HT-29 (cell line): ENCODE measurements around the gene TMEM164. TPM values are rescaled to one million over a fixed set of nuclear protein-coding genes. Genes with fewer than 3 reads are reported as not detected.

Experiments
- DNase-seq: peaks from one replicate; pipeline ENCODE4 v3.0.0-alpha.2; 2015; ENCODE audit warnings: low spot score
- total RNA-seq: library from RNA; depleted of rRNA; stranded (reverse); fragments of >200 nt; shearing (Covaris generic); gene quantifications from 2 replicates; pipeline ENCODE4 v1.2.3, GENCODE V29; 2014

Gene TMEM164
- total RNA-seq, 1 experiment from 2014 or later = 24.7 TPM

GRCh38 chrX:110036162-110037033, 33.5 kb downstream of the TMEM164 start:
- no peak for DNase-seq

GRCh38 chrX:110037178-110037577, 34.3 kb downstream of the TMEM164 start:
- DNase-seq = no peak

GRCh38 chrX:110038900-110039299, 36.0 kb downstream of the TMEM164 start:
- no peak for DNase-seq

- no peak for DNase-seq
Measured at GRCh38 chrX:110041980-110042379, 39.1 kb downstream of the TMEM164 start.

GRCh38 chrX:110042496-110042895, 39.6 kb downstream of the TMEM164 start:
- DNase-seq = no peak

- DNase-seq = no peak
Measured at GRCh38 chrX:110043506-110043905, 40.6 kb downstream of the TMEM164 start.

- no peak for DNase-seq
Measured at GRCh38 chrX:110044346-110045249, 41.7 kb downstream of the TMEM164 start.

GRCh38 chrX:110045421-110045820, 42.5 kb downstream of the TMEM164 start:
- no peak for DNase-seq

- DNase-seq = no peak
Measured at GRCh38 chrX:110046001-110046400, 43.1 kb downstream of the TMEM164 start.

- no peak for DNase-seq
Measured at GRCh38 chrX:110046971-110047370, 44.1 kb downstream of the TMEM164 start.

- DNase-seq = no peak
Measured at GRCh38 chrX:110049096-110049495, 46.2 kb downstream of the TMEM164 start.

GRCh38 chrX:110050386-110050785, 47.5 kb downstream of the TMEM164 start:
- no peak for DNase-seq

GRCh38 chrX:110050901-110051300, 48.0 kb downstream of the TMEM164 start:
- no peak for DNase-seq

GRCh38 chrX:110051559-110051958, 48.6 kb downstream of the TMEM164 start:
- DNase-seq = no peak

GRCh38 chrX:110052303-110052702, 49.4 kb downstream of the TMEM164 start:
- no peak for DNase-seq

GRCh38 chrX:110053453-110053852, 50.5 kb downstream of the TMEM164 start:
- no peak for DNase-seq

GRCh38 chrX:110055616-110056015, 52.7 kb downstream of the TMEM164 start:
- no peak for DNase-seq

GRCh38 chrX:110056419-110056818, 53.5 kb downstream of the TMEM164 start:
- DNase-seq = no peak

- DNase-seq = no peak
Measured at GRCh38 chrX:110059410-110059809, 56.5 kb downstream of the TMEM164 start.

- DNase-seq = no peak
Measured at GRCh38 chrX:110060317-110060716, 57.4 kb downstream of the TMEM164 start.

GRCh38 chrX:110060846-110061537, 58.1 kb downstream of the TMEM164 start:
- no peak for DNase-seq

- no peak for DNase-seq
Measured at GRCh38 chrX:110062919-110063318, 60.0 kb downstream of the TMEM164 start.
